Astrocyte (in vitro differentiated cells and primary cell): ENCODE measurements around the gene MEI4. TPM values are rescaled to one million over a fixed set of nuclear protein-coding genes. Genes with fewer than 3 reads are reported as not detected.
"Not testable (repeated sequence)": the region's sequence is repeated elsewhere in the genome, so short reads cannot be mapped to it uniquely, and the experiment has no call there.

Experiments
- DNase-seq: peaks from one replicate; pipeline ENCODE4 v3.0.0-alpha.2; 2010; ENCODE audit warnings: low read depth
- FAIRE-seq: peaks from 2 replicates; lab custom pipeline; 2011; peaks lifted over from hg19 to GRCh38; lab: Jason Lieb, UNC
- H2AFZ ChIP-seq: 2 replicates; pipeline ENCODE4 v1.6.0; 2012; ENCODE audit warnings: low read depth, low read length, inconsistent platforms
- H3K27ac ChIP-seq: 2 replicates; pipeline ENCODE4 v1.5.1; 2011; ENCODE audit warnings: low read depth, low read length, inconsistent platforms
- H3K27me3 ChIP-seq: 2 replicates; pipeline ENCODE4 v1.6.0; 2011; ENCODE audit warnings: low read length, inconsistent platforms; ENCODE audit not compliant: insufficient read depth
- H3K36me3 ChIP-seq: 2 replicates; pipeline ENCODE4 v1.5.1; 2011; ENCODE audit warnings: low read length, inconsistent platforms; ENCODE audit not compliant: insufficient read depth
- H3K4me1 ChIP-seq: 2 replicates; pipeline ENCODE4 v1.5.1; 2011; ENCODE audit warnings: low read length, inconsistent platforms; ENCODE audit not compliant: insufficient read depth
- H3K4me2 ChIP-seq: 2 replicates; pipeline ENCODE4 v1.6.0; 2012; ENCODE audit warnings: low read length, inconsistent platforms
- H3K4me3 ChIP-seq: 2 replicates; pipeline ENCODE4 v1.5.1; 2011; ENCODE audit warnings: low read depth, mild to moderate bottlenecking, low read length, inconsistent platforms; ENCODE audit not compliant: insufficient read depth
- H3K79me2 ChIP-seq: 2 replicates; pipeline ENCODE4 v1.6.0; 2012; ENCODE audit warnings: mild to moderate bottlenecking, low read length, inconsistent platforms; ENCODE audit not compliant: insufficient read depth
- H3K9ac ChIP-seq: 2 replicates; pipeline ENCODE4 v1.6.0; 2012; ENCODE audit warnings: mild to moderate bottlenecking, low read length, inconsistent platforms
- H3K9me3 ChIP-seq: 2 replicates; pipeline ENCODE4 v1.5.1; 2012; ENCODE audit warnings: low read depth, mild to moderate bottlenecking, low read length, inconsistent platforms; ENCODE audit not compliant: insufficient read depth
- H4K20me1 ChIP-seq: 2 replicates; pipeline ENCODE4 v1.6.0; 2012; ENCODE audit warnings: low read length, inconsistent platforms; ENCODE audit not compliant: insufficient read depth
- H3K27ac Mint-ChIP-seq: one replicate; pipeline ENCODE4 v1.8.0; 2021; ENCODE audit warnings: mild to moderate bottlenecking, mixed read lengths; ENCODE audit not compliant: unreplicated experiment
- H3K27me3 Mint-ChIP-seq: one replicate; pipeline ENCODE4 v1.8.0; 2021; ENCODE audit warnings: low read depth, mixed read lengths; ENCODE audit not compliant: unreplicated experiment
- H3K36me3 Mint-ChIP-seq: one replicate; pipeline ENCODE4 v1.8.0; 2021; ENCODE audit warnings: low read depth, mixed read lengths; ENCODE audit not compliant: unreplicated experiment
- H3K4me1 Mint-ChIP-seq: one replicate; pipeline ENCODE4 v1.8.0; 2021; ENCODE audit warnings: low read depth, mixed read lengths; ENCODE audit not compliant: unreplicated experiment
- H3K4me3 Mint-ChIP-seq: one replicate; pipeline ENCODE4 v1.8.0; 2021; ENCODE audit warnings: mild to moderate bottlenecking, moderate library complexity, mixed read lengths; ENCODE audit not compliant: unreplicated experiment
- H3K9me3 Mint-ChIP-seq: one replicate; pipeline ENCODE4 v1.8.0; 2021; ENCODE audit warnings: mild to moderate bottlenecking, mixed read lengths; ENCODE audit not compliant: unreplicated experiment
- CTCF ChIP-seq: IDR thresholded peaks from 2 replicates; pipeline ENCODE4 v1.5.1; 2011; ENCODE audit warnings: low read depth, mild to moderate bottlenecking, inconsistent platforms, low read length, moderate library complexity; ENCODE audit not compliant: insufficient read depth
- EZH2 ChIP-seq: IDR thresholded peaks from 2 replicates; pipeline ENCODE4 v1.6.1; 2012; ENCODE audit warnings: mild to moderate bottlenecking, low read length, inconsistent platforms; ENCODE audit not compliant: insufficient read depth
- total RNA-seq: library from RNA; stranded (reverse); gene quantifications from 2 replicates; pipeline ENCODE4 v1.2.1, GENCODE V29; 2021

Gene MEI4
- total RNA-seq, 1 donor from 2014 or later, result 0.54 TPM

GRCh38 chr6:77707603-77708002 is 54.8 kb downstream of the MEI4 start:
- no peaks in the 10 kb centered on the region for H3K27me3 Mint-ChIP-seq
- DNase-seq (no peak), FAIRE-seq (no peak)

GRCh38 chr6:77715588-77715987 is 62.7 kb downstream of the MEI4 start:
- Histone ChIP-seq H3K9me3 (no peaks in the 10 kb centered on the region), H3K4me3 (no peak overlapping the region), H3K27me3 (no peaks in the 10 kb centered on the region), H3K36me3 (no peaks in the 10 kb centered on the region), H3K79me2 (no peaks in the 10 kb centered on the region), H3K4me2 (no peak overlapping the region), H3K27ac (no peak overlapping the region), H2AFZ (no peak overlapping the region), H3K4me1 (no peaks in the 10 kb centered on the region), H4K20me1 (no peaks in the 10 kb centered on the region), H3K9ac (no peak overlapping the region)
- DNase-seq, result no peak
- Mint-ChIP-seq H3K27ac (no peak overlapping the region), H3K27me3 (no peaks in the 10 kb centered on the region), H3K9me3 (no peaks in the 10 kb centered on the region), H3K4me1 (no peaks in the 10 kb centered on the region), H3K36me3 (no peaks in the 10 kb centered on the region), H3K4me3 (no peak overlapping the region)
- FAIRE-seq, result no peak
- TF ChIP-seq EZH2 (no peak), CTCF (no peak)

More at GRCh38 chr6:77707603-77708002, 54.8 kb downstream of the MEI4 start:
- no peaks in the 10 kb centered on the region for H3K9me3 ChIP-seq
- Mint-ChIP-seq H3K27ac (no peak overlapping the region), H3K4me1 (no peaks in the 10 kb centered on the region), H3K9me3 (peaks cover 2% of the 10 kb centered on the region), H3K36me3 (peaks cover 2% of the 10 kb centered on the region), H3K4me3 (no peak overlapping the region)
- no peak overlapping the region for H3K4me2 ChIP-seq
- H3K4me3 ChIP-seq, result no peak overlapping the region
- no peak overlapping the region for H2AFZ ChIP-seq
- no peaks in the 10 kb centered on the region for H3K27me3 ChIP-seq
- no peaks in the 10 kb centered on the region for H4K20me1 ChIP-seq
- H3K27ac ChIP-seq, result no peak overlapping the region
- H3K9ac ChIP-seq, result no peak overlapping the region
- H3K4me1 ChIP-seq, result no peaks in the 10 kb centered on the region
- TF ChIP-seq CTCF (no peak), EZH2 (no peak)
- H3K79me2 ChIP-seq, result no peaks in the 10 kb centered on the region
- H3K36me3 ChIP-seq, result no peaks in the 10 kb centered on the region

GRCh38 chr6:77716311-77716710 is 63.5 kb downstream of the MEI4 start:
- Mint-ChIP-seq H3K9me3 (no peaks in the 10 kb centered on the region), H3K4me3 (no peak overlapping the region), H3K4me1 (no peaks in the 10 kb centered on the region), H3K27me3 (no peaks in the 10 kb centered on the region), H3K27ac (no peak overlapping the region), H3K36me3 (no peaks in the 10 kb centered on the region)
- no peak for FAIRE-seq
- Histone ChIP-seq H3K9me3 (no peaks in the 10 kb centered on the region), H3K27me3 (no peaks in the 10 kb centered on the region), H4K20me1 (no peaks in the 10 kb centered on the region), H2AFZ (no peak overlapping the region), H3K4me2 (no peak overlapping the region), H3K79me2 (no peaks in the 10 kb centered on the region), H3K4me3 (no peak overlapping the region), H3K27ac (no peak overlapping the region), H3K4me1 (no peaks in the 10 kb centered on the region), H3K36me3 (no peaks in the 10 kb centered on the region), H3K9ac (no peak overlapping the region)
- no peak for TF ChIP-seq EZH2
- no peak for TF ChIP-seq CTCF
- DNase-seq, result no peak

GRCh38 chr6:77736010-77736409 is 83.2 kb downstream of the MEI4 start:
- H3K27me3 ChIP-seq, H3K36me3 Mint-ChIP-seq, H3K9me3 Mint-ChIP-seq, FAIRE-seq, H3K4me3 Mint-ChIP-seq, H2AFZ ChIP-seq, H4K20me1 ChIP-seq, H3K79me2 ChIP-seq, H3K4me3 ChIP-seq, H3K36me3 ChIP-seq, H3K9ac ChIP-seq, H3K27ac Mint-ChIP-seq, H3K4me1 Mint-ChIP-seq, H3K4me2 ChIP-seq, H3K9me3 ChIP-seq, H3K27ac ChIP-seq, H3K4me1 ChIP-seq, H3K27me3 Mint-ChIP-seq, DNase-seq: not testable (repeated sequence)
